Activated T-cell treated with anti-CD3 and anti-CD28 coated beads, Interleukin-2, amount 50 U/mL, for 1 hour (primary cell): ENCODE measurements around the gene BBS4.

Experiments used
- DNase-seq: peaks from one replicate; pipeline ENCODE4 v3.0.0-alpha.2; 2020

BBS4 gene

DNA sequence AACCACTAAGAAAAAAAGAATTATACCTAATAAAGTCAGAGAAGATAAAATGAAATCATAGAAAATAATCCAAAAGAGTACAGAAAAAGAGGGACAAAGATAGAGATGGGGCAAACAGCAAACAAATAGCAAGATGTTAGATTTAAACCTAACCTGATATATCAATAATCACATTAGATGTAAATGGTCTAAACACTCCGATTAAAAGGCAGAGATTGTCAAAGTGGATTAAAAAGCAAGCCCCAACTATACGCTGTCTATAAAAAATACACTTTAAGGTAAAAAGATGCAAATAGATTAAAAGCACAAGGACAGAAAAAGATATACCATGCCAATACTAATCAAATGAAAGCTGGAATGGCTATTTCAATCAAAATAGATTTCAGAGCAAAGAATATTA is 80.8 kb downstream of the BBS4 start:
- no peak for DNase-seq

GRCh38 chr15:72770673-72771328 is 84.8 kb downstream of the BBS4 start:
- DNase-seq, result no peak

DNA sequence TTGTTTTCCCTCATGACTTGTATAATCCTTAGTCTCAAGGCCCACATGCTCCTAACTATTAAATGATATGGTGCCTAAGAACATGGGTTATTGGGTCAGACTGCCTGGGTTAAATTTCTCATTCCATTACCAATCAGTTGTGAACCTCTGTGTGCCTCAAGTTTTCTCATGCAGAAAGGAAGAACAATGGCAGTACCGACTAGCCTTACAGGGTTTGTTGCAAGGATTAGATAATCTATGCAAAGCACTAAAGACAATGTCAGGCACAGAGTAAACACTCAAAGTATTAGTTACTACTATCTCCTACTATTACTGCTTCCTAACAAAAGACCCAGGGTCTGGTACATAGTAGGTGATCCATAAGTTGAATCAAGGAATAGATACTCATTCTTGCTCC is 85.3 kb downstream of the BBS4 start:
- DNase-seq, result no peak

DNA sequence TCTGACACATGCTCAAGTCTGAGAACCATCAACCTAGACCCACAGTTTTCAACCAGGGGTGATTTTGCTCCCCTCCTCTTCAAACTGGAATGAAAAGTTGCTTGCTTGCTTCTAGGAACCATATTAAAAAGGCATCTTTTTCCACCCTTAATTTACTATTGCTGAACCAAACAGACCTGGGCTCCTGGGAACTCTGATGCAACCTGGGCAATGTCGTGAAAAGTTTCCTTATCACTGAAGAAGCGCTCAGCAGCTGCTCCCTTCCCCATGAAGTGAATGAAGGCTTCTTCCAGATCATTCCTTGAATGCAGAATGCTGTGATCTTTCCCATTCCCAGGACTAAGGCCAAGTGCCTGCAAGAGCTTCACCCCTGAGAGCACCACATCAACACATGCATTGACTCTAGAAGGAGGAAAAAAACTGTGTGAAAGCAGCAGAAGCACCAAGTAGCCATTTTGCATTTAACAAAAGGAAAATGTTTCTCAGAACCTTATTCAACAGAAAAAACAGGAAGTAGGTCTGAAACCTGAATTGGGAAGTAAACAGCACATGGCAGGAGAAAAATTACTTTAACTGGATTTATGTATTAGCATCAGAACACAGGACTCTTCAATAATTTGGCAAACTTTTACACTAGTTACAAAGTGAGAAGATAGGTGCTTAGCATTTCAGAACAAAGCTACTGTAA is 88.8 kb downstream of the BBS4 start:
- no peak for DNase-seq

DNA sequence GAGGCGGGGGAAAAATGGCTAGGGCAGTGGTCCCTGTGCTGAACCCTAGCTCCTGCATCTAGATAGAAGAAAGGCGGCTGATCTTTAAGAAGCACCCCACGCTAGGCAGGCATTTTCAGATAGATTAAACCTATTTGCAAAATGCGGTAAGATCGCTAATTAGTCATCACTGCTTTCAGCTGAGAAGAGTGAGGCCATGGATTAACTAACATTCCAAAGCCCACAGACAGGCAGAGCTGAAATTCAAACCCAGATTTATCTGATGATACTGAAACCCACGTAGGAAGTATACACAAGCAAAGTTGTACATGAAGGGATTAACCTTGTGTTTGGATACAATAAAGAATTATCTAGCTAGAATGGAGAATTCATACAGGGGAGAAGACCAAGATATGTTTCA is 92.8 kb downstream of the BBS4 start:
- DNase-seq, result no peak

DNA sequence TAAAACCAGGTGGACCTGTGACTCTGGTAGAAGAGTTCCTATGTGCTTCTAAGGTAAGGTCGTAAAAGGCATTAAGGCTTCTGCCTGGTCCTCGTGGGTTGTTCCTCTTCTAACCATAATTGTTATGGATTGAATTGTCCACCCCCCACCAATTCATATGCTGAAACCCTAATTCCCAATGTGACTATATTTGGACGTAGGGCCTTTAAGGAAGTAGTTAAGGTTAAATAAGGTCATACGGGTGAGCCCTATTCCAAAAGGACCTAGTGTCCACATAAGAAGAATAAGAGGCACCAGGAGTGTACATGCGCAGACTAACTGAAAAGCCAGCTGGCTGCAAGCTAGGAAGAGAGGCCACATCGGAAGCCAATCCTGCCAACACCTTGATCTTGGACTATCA is 95.6 kb downstream of the BBS4 start:
- DNase-seq, result no peak

GRCh38 chr15:72782274-72783003 is 96.4 kb downstream of the BBS4 start:
- DNase-seq, result no peak

GRCh38 chr15:72783004-72783639 is 97.1 kb downstream of the BBS4 start:
- no peak for DNase-seq

- peak; percentile 99 for DNase-seq
Observed at GRCh38 chr15:72783640-72784455, 97.8 kb downstream of the BBS4 start, which contains the start of gene ADPGK. Gene ADPGK (minus strand): TSS chr15:72783758. CDS start chr15:72783691, 67 bp downstream.

DNA sequence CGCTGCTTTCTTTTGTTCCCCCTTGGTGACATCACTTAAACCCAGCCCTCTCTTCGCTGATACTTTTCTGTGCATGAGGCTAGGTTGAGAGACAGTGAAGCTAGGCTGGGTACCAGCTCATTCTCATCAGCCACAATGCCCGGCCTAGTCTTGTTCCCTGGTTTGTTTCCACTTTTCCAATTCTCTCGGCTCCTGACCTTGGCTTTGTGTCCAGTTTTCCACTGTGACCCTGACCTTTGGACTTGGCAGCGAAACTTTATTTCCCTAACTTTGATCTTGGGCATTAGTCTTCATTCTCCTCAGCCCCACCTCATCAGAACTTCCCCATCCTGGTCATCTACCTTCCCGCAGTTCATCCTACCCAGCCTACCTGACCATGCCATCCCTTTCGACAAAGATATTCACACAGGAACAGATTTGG is 98.5 kb downstream of the BBS4 start:
- DNase-seq, result no peak

DNA sequence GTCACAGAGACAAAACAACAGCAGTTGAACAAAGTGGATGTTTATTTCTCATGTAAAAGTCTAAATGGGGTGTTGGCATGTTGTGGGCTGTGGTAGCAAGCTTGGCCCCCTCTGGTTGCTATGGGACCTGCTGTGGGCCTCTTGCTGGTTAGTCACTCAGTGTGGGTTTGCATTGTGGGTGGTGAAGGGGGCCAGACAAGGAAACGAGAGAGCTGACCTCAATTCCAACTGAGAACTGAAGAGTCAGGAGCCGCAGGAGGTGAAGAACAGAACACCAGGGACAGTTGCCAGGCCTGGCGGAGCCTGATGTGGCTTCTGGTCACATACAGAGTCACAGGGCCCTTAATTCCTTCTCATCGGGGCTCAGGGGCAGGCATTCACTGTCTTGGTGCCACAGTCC is 99.4 kb downstream of the BBS4 start:
- DNase-seq, result peak; percentile 36

DNA sequence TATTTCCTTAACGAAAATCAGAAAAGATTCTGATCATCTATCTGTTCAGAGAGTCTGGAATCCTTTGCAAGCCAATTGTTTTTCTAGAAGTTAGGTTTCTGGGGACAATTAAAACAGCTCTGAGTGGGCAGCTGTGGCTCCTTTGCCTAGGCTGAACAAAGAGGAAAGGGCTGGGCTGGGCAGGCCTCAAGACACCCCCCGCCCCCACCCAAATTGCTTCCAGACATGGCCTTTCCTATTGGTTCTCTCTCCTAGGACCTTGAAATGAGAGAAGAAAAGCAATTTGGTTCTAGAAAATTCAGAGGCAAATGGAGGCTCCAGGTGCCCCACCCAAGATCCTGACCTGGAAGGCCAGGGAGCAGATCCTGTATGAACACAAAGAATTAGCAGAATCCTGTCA is 99.8 kb downstream of the BBS4 start:
- DNase-seq, result no peak

DNA sequence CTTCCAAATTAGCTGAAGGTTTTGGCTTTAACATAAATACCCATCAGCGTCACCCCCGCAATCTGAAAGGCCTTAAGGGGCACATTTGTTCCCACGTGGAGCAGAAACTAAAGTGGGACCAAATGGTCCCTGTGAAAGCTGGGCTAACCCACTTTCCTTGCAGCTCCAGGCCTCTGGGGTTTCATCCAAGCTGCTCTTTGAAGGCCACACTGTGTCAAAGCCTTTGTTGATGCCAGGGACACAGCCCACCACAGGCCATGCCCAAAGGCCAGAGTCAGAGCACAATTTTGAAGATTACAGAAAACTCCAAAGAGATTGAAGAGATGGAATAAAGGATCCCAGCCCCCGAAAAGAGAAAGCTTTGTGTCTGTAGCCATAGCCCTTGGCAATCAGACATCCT is 100.2 kb downstream of the BBS4 start:
- DNase-seq, result no peak

GRCh38 chr15:72786676-72787345 is 100.8 kb downstream of the BBS4 start:
- no peak for DNase-seq

GRCh38 chr15:72787526-72787925 is 101.5 kb downstream of the BBS4 start:
- DNase-seq, result no peak
